NT2/D1 (cell line): Measurements from ENCODE around the gene UGT1A1.
"Not testable (repeated sequence)": the region's sequence is repeated elsewhere in the genome, so short reads cannot be mapped to it uniquely, and the experiment has no call there.

Source experiments
- YY1 ChIP-seq: IDR thresholded peaks from 2 replicates; pipeline ENCODE4 v1.6.1; 2011; ENCODE audit not compliant: insufficient read length, insufficient read depth
- ZNF274 ChIP-seq: IDR thresholded peaks from 2 replicates; pipeline ENCODE4 v1.6.1; 2011; ENCODE audit warnings: mild to moderate bottlenecking, low read depth, low read length

DNA sequence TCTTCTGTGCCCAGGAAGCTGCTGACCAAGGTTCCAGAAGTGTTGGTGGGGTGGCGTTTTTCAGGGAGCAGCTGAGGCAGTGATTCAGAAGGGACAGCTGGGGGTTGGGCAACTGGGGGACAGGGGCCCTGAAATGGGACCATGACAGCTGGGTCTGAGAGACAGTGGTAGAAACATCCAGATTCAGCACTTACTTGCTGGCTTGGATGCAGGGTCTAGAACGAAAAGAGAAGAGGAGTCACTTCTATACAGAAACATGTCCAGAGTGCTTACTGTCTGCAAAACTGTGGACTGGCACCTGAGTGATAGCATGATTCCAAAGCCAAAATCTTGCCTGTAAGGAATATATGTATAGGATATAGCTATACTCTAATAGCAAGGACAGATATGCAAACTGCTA is 14.2 kb upstream of the UGT1A1 start:
- not testable (repeated sequence) for TF ChIP-seq ZNF274, YY1
